Mucosa of descending colon (tissue), 3 donors: Measurements from ENCODE around the gene HNRNPAB. TPM values are rescaled to one million over a fixed set of nuclear protein-coding genes. Genes with fewer than 3 reads are reported as not detected.

Experiments used
- ATAC-seq: fragments of 200-7000 bp; cut with Tn5 transposase; one replicate; pipeline ENCODE4 v1.9.1; 2020; ENCODE audit warnings: mild to moderate bottlenecking, moderate library complexity
- DNase-seq, 3 donors: peaks; one replicate each; pipeline ENCODE4 v3.0.0-alpha.2; 2020
- H3K36me3 ChIP-seq: fragments of 200-600 bp; one replicate; pipeline ENCODE4 v1.8.0; 2021; ENCODE audit warnings: low read depth, mild to moderate bottlenecking
- H3K4me1 ChIP-seq: fragments of 200-600 bp; one replicate; pipeline ENCODE4 v1.8.0; 2021; ENCODE audit warnings: low read depth, mild to moderate bottlenecking
- H3K4me3 ChIP-seq: fragments of 200-600 bp; one replicate; pipeline ENCODE4 v1.8.0; 2021; ENCODE audit warnings: mild to moderate bottlenecking
- H3K9me3 ChIP-seq: fragments of 200-600 bp; one replicate; pipeline ENCODE4 v1.8.0; 2021; ENCODE audit warnings: mild to moderate bottlenecking
- intact Hi-C, 2 donors: fragments of 100-400 bp; cut with DNase I in 1 of 2; cut with micrococcal nuclease in 1 of 2; formaldehyde crosslinking; loops; one replicate each; pipeline versions ENCODE4 v1.11.0 to v1.11.1; 2022; cut with DNase I, micrococcal nuclease
- total RNA-seq, 3 donors: library from RNA; stranded (reverse); fragmentation: NEBNext Ultra II Directional in 2 of 3; extraction: Animal tissue kit (Norgen Biotek cat#: 25700) in 2 of 3; gene quantifications; one replicate each; pipeline versions ENCODE4 v1.2.1 to v1.2.4, GENCODE V29; 2021 to 2023
- TF ChIP-seq, protein P1 (sequence below): fragments of 200-600 bp; IDR thresholded peaks from one replicate; pipeline ENCODE4 v1.8.0; 2022; ENCODE audit warnings: antibody characterized with exemption, mild to moderate bottlenecking
- donor health status: DM: no; HTN: no; CAD: no; lungs with moderate emphysema.
- donor health status: DM: no; HTN: no; CAD: no.
- donor health status: DM: no; HTN: yes; CAD: no.

The HNRNPAB gene
- total RNA-seq, 3 donors from 2014 or later = 209 to 327 (median 244) TPM

DNA sequence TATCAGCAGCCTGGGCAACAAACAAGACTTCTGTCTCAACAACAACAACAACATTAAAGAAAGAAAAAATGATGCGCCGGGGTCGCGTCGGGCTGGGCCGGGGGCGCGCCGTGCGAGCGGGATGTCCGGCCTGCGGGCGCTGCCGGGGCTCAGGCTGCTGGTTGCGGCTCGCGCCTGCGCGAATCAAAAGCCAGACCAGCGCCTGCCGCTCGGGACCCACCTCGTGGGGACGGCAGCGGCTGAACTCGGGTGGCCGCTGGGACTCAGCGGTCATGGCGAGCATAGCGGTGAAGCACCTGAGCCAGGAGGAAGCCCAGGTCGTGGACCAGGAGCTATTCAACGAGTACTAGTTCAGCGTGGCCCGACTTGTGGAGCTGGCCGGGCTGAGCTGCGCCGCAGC lies 38.8 kb upstream of the HNRNPAB start:
- no peak for DNase-seq
- no peak overlapping the region for H3K4me3 ChIP-seq
- no peaks in the 10 kb centered on the region for H3K36me3 ChIP-seq
- no peaks in the 10 kb centered on the region for H3K9me3 ChIP-seq
- intact Hi-C loops = loop anchor here (5.0 to 10.0 kb wide), 2 partner anchors 91 to 93 kb away; no protein-coding TSS in a partner anchor
- no peak for ATAC-seq
- peaks cover 8% of the 10 kb centered on the region for H3K4me1 ChIP-seq
- TF ChIP-seq, protein P1, sequence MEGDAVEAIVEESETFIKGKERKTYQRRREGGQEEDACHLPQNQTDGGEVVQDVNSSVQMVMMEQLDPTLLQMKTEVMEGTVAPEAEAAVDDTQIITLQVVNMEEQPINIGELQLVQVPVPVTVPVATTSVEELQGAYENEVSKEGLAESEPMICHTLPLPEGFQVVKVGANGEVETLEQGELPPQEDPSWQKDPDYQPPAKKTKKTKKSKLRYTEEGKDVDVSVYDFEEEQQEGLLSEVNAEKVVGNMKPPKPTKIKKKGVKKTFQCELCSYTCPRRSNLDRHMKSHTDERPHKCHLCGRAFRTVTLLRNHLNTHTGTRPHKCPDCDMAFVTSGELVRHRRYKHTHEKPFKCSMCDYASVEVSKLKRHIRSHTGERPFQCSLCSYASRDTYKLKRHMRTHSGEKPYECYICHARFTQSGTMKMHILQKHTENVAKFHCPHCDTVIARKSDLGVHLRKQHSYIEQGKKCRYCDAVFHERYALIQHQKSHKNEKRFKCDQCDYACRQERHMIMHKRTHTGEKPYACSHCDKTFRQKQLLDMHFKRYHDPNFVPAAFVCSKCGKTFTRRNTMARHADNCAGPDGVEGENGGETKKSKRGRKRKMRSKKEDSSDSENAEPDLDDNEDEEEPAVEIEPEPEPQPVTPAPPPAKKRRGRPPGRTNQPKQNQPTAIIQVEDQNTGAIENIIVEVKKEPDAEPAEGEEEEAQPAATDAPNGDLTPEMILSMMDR = no peak

DNA sequence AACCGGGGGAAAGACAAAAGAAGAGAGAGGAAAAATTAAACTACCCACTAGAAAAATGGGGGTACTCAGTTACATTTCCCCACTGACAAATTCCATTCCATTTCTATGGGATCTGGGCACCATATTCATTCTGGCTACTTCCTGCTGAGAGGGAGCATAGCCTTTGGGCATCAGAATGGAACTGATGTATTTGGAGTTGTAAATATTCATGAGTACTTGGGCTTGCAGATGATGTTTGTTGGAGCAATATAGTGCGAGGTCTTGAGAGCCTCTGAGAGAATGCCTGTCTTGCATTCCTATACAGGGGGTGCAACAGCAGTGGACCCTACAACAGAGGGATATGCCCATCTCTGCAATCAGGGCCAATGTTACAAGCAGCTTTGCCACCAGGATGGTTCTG lies 33.9 kb upstream of the HNRNPAB start:
- Histone ChIP-seq H3K4me1 (no peaks in the 10 kb centered on the region), H3K36me3 (no peaks in the 10 kb centered on the region), H3K9me3 (no peaks in the 10 kb centered on the region), H3K4me3 (no peak overlapping the region)
- intact Hi-C loops = no loop called here
- TF ChIP-seq, protein P1 = no peak
- DNase-seq (no peak), ATAC-seq (no peak)

DNA sequence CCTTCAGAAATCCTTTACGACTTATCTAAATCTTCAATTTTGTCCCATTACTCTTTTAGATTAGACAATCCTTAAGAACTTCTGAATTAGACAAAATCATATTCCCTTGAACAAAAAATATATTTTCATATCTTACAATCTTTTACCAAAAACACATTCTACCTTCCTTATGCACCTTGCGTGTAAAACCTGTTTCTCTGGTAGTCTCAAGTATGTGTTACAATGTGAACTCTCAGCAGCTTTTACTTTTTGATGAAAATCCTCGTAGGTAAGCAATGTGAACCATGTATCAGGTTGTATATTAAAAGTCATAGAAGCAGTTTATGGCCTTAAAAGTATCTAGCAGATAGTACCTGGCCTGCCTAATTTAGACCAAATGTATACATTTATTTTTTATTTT lies 29.9 kb upstream of the HNRNPAB start:
- no peak for DNase-seq
- Histone ChIP-seq H3K36me3 (no peaks in the 10 kb centered on the region), H3K4me3 (no peak overlapping the region), H3K4me1 (no peaks in the 10 kb centered on the region), H3K9me3 (no peaks in the 10 kb centered on the region)
- no peak for ATAC-seq
- TF ChIP-seq, protein P1 = no peak
- intact Hi-C loops = no loop called here

DNA sequence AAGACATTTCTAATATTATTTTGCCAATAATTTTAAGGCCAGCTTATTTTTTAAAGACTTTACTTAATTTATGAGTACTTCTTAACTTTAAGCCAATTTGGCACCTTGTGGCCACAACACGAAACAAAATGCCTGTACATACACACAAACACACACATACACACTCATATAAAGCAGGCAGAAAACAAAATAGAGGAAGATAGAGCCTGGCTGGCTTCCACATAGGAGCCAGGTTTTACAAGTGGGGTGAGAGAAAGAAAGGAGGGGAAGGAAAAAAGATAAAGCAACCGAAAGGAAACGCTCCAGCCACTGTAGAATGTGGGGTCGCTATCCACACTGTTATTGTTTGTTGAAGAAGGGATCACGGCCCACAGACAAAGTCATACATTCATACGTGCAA lies 27.5 kb upstream of the HNRNPAB start:
- H3K4me1 ChIP-seq = no peaks in the 10 kb centered on the region
- intact Hi-C loops = no loop called here
- H3K9me3 ChIP-seq = no peaks in the 10 kb centered on the region
- TF ChIP-seq, protein P1 = no peak
- H3K4me3 ChIP-seq = no peak overlapping the region
- no peak for ATAC-seq
- DNase-seq = no peak
- H3K36me3 ChIP-seq = no peaks in the 10 kb centered on the region

DNA sequence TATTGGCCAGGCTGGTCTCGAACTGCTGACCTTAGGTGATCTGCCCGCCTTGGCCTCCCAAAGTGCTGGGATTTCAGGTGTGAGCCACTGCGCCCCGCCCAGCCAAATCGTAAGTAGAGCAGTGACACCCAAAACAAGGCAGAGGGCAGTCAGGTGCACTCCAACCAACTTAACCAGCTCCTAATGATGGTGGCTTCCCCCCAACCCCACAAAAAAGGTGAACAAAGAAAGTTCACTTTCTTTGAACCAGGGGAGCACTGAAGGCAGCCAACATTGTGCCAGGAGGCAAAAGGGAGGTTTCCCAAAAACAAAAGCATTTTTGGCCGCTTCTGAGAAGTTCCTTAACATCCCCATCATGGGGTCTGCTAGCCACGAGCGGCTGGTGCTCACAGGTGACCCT lies 26.8 kb upstream of the HNRNPAB start:
- Histone ChIP-seq H3K9me3 (no peaks in the 10 kb centered on the region), H3K4me1 (no peaks in the 10 kb centered on the region), H3K36me3 (no peaks in the 10 kb centered on the region), H3K4me3 (no peak overlapping the region)
- DNase-seq (no peak), ATAC-seq (no peak)
- TF ChIP-seq, protein P1 = no peak
- intact Hi-C loops = no loop called here
